Effector CD8-positive, alpha-beta T cell (primary cell): ENCODE measurements around the gene KIRREL3.

Source experiments
- DNase-seq: peaks from one replicate; lab custom pipeline; 2025; lab: John Stamatoyannopoulos, UW

KIRREL3 gene

DNA sequence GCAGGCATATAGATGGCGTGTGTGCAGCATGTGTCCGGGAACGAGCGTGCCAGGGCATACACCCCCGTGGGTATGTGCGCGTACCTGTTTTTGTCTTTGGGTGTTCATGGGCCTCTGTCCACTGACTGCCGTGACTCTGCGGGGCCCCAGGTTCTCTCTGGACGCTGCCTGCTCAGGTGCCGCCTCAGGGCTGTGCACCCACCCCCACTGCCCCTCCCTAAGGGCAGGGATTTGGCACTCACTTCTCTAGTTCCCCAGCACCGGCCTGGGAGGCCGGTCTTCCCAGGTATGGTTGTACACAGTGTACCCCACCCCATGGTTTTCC, 533.6 kb downstream of the KIRREL3 start:
- DNase-seq, result no peak

DNA sequence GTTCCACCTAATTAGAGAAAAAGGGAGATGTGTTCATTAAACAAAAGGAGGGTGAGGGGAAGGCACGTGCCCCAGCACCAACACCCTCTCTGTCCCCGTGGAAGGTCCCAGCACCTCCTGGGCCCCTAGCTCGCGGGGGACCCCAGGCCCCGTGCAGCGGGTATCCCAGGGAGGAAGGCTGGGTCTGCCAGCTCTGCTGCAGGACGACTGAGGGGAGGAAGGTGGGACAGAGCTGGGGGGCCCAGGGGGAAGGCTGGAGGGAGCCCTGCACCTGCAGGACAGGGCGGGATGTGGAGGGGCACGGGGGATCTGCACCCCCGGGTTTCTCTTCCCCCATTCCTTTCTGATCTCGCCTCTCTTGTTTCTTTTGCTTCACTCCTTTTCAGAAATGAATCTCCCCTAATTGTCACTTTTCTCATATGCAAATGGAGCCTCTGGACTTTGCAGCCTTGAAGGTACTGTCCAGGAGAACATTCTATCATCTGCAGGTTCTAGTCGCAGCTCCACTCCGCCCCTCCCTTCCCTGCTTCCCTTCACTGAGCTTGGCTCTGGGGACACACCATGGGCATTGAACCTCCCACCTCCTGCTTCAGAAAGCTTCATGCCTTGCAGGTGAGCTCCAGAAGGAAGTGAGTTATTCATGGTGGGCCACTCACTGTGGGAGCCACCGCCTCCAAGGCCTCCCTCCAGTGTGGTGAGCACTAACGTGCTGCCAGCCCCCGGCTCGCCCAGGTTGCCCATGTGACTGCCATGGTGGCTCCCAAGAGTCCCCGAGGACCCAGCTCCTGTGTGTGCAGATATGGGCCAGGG, 534.1 kb downstream of the KIRREL3 start:
- no peak for DNase-seq

DNA sequence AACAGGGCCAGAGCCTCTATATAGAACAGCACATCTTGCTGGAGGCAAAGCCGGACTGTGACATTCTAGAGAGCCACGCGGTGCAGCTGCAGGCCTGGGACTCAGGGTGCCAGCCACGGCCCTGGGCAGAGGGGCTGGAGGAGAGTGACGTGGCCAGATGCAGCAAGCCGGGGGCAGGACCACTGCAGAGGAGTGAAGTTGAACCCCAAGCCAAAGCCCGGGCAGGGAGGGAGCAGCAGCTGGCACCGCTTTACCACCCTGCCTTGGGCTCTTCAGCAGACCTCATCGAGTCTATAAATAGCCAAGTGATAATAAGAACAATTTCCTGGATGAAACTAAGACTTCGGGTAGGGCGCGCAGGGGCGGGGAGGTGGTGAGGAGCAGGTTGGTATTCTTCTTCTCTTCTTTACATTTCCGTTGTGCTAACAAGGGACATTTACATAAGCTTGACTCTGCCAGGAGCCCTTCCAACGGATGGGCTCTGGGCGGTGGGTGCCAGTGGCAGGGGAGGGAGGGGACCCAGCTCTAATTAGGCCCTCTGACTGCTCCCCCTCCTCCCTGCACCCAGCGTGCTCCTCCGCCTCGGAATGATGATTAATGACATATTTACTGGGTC, 534.9 kb downstream of the KIRREL3 start:
- DNase-seq, result no peak

GRCh38 chr11:126464796-126465195, 535.8 kb downstream of the KIRREL3 start:
- DNase-seq, result no peak

DNA sequence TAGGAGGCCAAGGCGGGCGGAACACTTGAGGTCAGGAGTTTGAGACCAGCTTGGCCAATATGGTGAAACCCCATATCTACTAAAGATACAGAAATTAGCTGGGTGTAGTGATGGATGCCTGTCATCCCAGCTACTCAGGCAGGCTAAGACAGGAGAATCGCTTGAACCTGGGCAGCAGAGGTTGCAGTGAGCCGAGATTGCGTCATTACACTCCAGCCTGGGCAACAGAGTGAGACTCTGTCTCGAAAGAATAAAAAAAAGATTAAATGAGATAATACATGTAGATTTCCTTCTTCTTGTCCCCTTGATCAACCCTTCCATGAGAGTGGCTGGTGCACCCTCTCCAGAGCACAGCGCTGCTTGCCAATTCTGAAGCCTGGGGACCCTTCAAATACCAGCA, 538.1 kb downstream of the KIRREL3 start:
- DNase-seq, result no peak

DNA sequence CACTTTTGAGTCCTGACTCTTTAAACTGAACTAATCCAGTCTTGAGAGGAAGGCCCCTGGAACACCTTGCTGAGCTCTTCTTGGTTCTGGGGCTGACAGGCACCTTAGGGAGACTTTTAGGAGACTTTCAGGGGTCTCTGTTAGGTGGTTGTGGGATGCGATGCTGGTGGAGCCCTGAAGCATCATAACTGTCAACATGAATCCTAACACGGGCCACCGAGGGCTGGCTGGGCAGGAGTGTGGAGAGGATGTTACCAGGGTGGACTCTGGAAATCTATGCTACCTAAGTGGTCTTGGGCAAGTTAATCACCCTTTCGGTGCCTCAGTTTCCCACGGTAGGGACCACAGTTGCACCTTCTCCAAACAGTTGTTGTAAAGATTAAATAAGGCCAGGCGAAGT, 538.6 kb downstream of the KIRREL3 start:
- no peak for DNase-seq

GRCh38 chr11:126461096-126461440, 539.5 kb downstream of the KIRREL3 start:
- no peak for DNase-seq

GRCh38 chr11:126460417-126461095, 540.0 kb downstream of the KIRREL3 start:
- no peak for DNase-seq

GRCh38 chr11:126459691-126460281, 540.8 kb downstream of the KIRREL3 start:
- no peak for DNase-seq

DNA sequence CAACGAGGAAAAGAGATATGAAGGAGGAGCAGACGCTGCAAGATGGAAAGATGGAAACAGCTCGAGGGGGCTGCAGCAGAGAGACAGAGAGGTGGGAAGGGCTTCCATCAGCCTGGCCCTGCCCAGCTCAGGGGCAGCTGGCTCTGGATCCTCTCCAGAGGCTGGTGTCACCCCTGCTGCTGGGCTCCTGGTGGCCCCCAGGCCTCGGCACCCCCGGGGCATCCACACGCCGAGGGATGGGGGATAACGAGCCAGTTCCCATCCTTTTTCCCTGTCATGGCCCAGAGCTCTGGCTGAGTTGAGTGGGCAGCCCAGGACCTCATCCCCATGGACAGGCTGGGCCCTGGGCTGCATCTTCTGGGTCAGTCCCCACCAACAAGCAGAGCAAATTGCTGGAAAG, 542.8 kb downstream of the KIRREL3 start:
- no peak for DNase-seq

- DNase-seq, result no peak
Measured at GRCh38 chr11:126456783-126457542, 543.6 kb downstream of the KIRREL3 start.

DNA sequence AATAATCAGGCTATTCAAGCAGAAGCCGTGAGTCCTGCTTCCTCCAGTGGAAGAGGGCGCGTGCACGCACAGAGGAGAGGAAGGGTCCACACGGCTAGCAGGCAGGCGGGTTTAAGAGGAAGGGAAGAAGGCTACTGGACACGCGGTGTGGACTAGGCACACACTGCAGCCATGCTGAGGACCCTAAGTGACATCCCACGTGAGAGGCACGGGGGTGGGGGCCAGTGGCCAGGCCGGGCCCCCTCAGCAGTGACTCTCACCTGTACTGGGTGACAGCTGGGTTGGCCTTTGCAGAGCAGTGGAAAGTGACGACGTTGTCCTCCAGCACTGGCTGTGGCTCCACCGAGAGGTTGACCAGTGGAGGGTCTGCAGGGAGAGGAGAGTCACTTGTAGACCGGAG, 544.5 kb downstream of the KIRREL3 start:
- no peak for DNase-seq

- DNase-seq, result no peak
Measured at GRCh38 chr11:126452241-126453101, 548.1 kb downstream of the KIRREL3 start.

- DNase-seq, result no peak
Measured at GRCh38 chr11:126451211-126451802, 549.3 kb downstream of the KIRREL3 start.

GRCh38 chr11:126450806-126451205, 549.8 kb downstream of the KIRREL3 start:
- DNase-seq, result no peak

GRCh38 chr11:126450198-126450597, 550.4 kb downstream of the KIRREL3 start:
- no peak for DNase-seq

DNA sequence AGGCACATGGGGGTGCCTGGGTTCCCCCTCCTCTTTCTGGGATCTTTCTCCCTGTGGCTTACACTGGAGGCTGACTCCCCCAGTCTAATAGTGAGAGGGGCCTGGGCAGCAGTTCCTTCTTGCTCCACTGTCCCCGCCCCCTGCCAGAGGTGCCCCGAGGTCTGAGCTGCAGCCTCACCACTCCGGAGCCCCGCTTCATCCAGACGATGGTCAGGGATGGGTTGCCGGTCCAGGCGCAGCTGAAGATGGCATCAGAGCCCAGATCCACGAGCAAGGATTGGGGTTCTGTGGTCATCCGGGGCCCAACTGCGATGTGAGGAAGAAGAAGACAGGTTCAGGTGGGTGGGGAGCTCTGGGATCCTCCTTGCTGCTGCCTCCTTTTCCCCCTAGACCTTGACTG, 554.0 kb downstream of the KIRREL3 start:
- no peak for DNase-seq

DNA sequence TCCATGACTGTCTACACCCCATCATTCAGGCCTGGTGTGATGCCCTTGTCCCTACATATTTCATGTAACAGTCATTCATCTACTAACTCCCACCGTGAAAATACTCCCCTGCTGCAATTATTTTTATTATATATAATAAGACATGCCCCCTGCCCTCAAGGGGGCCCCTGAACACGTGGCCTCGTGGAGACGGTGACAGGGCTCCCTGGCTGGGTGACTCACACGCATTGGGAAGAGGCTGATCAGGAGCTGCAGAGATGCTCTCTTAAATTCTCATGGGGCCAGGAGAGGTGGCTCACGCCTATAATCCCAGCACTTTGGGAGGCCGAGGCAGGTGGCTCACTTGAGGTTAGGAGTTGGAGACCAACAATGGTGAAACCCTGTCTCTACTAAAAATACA, 556.5 kb downstream of the KIRREL3 start:
- no peak for DNase-seq

GRCh38 chr11:126443120-126443519, 557.5 kb downstream of the KIRREL3 start:
- no peak for DNase-seq

DNA sequence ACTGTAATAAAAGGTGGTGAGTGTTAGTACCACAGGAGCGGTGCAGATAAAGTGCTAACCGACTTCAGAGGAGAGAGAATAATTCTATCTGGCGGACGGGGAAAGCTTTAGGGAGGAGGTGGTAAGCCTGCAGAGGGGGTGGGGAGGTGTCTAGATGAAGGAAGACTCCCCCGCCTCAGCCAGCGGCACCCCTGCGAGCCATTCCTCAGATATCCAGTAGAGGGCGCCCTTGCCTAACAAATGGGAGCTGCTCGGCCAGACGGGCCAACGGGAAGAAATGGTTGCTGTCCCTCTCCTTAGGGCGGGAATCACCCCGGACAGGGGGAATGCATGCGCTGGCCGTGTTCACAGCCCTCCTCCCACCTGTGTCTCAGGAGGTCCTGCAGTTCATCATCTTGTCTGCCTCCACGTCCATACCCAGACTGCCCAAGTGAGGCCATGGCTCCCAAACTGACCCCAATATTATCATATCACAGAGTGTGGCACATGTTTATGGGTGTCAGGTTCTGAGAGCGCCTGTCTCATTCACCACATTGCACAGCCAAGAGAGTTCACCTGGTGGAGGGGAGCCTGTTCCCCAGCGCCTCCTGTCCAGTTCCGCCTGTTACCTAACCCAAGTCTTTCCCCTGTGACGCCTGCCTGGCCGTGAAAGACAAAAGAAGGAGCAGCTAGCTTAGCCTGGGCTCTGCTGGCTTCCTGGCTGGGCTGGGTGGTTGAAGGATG, 559.6 kb downstream of the KIRREL3 start:
- peak; percentile 65 for DNase-seq
